ENCODE data around the gene CAPN15.
A peak's percentile ranks its signal among the peaks of the same experiment; 100 is the strongest.

Gene CAPN15

DNA sequence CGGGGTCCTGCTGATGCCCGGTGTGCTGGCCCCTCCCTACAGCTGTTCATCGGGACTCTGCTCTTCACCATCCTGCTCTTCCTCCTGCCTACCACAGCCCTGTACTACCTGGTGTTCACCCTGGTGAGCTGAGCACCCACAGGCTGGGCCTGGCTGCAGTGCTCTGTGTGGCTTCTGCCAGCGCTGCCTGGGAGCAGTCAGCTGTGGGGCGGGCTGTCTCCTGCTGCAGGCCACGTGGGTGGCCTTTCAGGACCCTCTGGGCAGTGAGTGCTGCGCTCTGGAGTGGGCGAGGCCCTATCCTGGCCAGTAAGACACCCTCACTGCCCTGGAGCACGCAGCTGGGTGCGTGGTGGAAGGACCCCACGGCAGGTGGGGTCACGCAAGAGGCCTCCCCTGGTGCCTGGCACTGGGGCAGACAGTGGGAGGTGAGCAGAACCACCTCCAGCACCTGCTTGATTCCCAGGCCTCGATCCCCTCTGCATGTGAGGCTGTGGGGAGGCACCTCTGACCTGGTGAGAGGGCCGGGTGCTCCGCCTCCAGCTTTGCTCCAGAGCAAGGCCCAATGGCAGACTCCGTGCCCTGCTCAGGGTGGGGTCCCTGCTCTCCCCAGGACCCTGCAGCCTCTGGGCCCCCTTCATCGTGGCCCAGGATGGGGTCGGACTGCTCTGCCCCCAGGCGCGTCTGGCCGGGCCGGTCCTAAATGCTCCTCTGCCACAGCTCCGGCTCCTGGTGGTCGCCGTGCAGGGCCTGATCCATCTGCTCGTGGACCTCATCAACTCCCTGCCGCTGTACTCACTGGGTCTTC, 52.8 kb downstream of the CAPN15 start:
- no peak for DNase-seq

DNA sequence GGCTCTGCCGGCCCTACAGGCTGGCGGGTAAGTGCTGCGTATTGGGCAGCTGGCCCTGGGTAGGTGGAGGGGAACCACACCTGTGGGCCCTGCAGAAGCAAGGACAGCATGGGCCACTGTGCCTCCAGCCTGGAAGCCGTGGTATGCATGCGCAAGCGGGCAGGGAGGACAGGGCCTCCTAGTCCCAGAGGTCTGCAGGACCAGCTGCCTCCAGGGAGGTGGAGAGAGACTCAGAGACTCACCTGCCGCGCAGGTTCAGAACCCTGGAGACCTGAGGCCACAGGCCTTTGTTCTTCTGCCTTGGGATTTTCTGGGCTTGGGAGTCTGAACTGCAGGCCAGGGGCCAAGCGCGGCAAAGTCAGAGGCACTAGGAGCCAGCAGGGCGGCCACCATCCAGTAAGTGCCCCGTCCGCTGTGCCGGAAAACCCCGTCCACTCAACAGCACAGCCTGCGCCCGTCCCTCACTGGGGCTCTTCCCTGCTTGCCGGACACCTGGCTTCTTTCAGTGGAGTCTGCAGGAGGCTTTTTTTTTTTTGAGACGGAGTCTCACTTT, 53.5 kb downstream of the CAPN15 start:
- DNase-seq = no peak

DNA sequence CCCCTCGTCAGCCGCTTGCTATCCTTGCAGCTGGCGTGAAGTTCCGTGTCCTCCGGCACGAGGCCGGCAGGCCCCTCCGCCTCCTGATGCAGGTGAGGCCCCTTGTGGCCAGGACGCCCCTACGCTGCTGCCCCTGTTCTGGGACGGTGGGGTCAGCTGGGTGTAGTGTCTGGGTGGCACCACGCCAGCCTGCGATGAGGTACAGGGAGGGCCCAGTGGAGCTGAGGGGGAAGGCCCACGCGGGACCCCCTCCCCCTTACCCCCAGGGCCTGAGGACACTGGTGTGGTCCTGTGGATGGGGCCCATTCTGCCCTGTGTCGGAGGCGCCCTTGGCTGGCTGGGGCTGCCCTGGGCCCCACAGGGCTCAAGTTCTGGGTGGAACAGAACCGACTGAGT, 54.7 kb downstream of the CAPN15 start:
- DNase-seq = no peak

DNA sequence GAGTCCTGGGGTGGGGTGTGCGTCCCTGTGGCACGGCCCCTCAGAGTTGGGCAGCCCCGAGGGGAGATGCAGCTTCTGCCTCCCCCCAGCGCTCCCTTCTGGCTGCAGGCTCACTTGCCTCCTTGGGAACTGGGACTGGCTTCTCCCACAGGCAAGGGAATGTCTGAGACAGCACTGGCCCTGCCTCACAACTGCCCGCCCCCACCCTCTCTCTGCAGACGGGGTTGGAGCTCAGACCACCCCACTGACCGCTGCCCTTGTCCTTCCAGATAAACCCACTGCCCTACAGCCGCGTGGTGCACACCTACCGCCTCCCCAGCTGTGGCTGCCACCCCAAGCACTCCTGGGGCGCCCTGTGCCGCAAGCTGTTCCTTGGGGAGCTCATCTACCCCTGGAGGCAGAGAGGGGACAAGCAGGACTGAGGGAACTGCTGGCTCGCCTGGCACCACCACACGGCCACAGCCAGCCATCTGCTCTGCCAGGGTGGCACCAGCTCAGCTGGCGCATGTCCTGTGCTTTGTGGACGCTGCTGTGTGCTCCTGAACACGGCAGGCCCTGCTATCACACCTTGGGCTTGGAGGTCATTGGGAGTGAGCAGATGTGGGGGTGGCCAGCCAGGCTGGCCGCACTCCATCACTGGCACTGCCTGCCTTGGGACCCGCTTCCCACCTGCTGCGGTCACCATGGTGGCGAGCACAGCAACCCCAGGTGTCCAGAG, 55.3 kb downstream of the CAPN15 start:
- DNase-seq = no peak

DNA sequence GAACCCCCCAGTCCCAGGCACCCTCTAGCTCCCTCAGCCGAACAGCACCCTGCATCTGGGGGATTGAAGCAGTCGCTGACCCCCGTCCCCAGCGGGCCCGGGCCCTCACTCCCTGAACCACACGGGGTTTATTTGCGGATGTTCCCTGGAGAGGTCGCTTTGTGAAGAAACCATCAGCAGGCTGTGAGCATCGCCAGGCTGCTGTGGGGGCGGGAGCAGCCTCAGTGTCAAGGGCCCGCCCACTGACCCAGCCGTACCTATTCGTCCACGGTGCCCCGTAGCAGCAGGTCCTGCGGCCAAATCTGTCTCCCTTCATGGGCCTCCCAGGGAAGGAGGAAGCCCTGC, 55.9 kb downstream of the CAPN15 start:
- no peak for DNase-seq

DNA sequence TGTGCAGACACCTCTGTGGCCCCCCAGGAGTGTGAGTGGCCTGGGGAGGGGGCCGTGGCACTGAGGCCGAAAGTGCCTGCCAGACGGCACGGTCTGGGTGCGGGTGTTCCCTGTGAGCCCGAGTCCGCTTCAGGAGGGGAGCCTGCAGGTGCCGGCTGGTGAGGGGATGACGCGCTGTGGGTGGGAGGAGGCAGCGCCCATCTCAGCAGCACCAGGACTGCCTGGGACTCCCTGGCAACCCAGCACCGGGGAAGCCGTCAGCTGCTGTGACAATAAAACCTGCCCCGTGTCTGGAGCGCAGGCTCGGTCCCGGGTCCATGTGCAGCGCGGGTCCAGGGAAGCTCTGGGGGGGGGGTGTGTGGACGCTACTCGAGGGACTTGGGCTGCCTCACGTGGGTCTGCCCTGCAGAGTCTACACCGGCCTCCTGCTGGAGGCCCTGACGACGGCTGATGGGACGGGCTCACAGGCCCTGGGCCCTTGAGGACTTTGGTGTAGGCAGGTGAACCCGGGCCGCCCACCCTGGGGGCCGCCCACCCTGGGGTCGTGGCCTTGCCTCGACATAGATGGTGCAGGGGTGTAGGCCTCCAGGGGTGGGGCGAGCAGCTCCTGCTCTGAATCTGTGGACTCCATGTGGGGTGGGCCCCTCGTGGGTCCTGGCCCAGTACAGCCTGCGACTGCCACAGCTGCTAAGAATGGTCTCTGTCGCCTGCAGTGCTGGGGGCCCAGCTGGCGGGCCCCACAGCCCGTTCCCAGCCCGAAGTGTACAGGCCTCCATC, 56.5 kb downstream of the CAPN15 start:
- no peak for DNase-seq

DNA sequence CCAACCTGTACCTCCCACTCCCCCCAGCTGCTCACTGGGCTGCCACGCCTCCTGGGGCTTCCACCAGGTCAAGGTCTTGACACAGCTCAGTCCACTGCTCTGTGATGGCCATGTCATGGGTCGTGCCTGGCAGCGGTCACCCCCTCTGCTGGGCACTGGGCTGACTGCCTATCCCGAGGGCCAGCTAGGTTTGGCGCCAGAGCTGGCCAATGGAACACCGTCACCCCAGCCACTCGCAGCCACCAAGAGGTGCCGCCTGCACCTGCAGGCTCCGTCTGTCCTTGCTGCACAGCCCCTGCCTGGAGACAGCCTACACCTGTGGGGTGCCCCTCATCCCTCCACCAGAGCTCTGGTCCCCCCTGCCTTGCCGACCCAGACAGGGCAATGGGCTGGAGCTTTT, 57.8 kb downstream of the CAPN15 start:
- no peak for DNase-seq

DNA sequence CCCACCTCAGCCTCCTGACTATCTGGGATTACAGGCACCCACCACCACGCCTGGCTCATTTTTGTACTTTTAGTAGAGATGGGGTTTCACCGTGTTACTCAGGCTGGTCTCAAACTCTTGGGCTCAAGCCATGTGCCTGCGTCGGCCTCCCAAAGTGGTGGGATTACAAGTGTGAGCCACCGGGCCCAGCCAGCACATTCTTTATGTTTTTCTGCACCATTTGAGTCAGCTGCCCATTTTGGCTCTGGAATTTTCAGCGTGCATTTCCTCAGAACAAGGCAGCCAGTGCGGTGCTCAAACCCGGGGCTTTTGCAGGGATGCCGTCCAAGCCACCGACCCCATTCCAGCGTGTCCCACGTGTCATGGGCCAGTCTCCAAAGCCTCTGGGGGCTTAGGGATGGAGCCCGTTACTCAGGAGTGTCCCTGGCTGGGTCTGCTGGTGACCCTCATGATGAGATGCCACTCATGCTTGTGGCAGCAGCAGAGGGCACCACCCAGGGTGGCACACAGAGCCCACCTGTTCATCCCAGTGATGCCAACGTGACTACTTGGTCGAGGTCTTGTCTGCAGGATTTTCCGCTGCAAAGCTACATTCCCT, 58.6 kb downstream of the CAPN15 start:
- DNase-seq = no peak

DNA sequence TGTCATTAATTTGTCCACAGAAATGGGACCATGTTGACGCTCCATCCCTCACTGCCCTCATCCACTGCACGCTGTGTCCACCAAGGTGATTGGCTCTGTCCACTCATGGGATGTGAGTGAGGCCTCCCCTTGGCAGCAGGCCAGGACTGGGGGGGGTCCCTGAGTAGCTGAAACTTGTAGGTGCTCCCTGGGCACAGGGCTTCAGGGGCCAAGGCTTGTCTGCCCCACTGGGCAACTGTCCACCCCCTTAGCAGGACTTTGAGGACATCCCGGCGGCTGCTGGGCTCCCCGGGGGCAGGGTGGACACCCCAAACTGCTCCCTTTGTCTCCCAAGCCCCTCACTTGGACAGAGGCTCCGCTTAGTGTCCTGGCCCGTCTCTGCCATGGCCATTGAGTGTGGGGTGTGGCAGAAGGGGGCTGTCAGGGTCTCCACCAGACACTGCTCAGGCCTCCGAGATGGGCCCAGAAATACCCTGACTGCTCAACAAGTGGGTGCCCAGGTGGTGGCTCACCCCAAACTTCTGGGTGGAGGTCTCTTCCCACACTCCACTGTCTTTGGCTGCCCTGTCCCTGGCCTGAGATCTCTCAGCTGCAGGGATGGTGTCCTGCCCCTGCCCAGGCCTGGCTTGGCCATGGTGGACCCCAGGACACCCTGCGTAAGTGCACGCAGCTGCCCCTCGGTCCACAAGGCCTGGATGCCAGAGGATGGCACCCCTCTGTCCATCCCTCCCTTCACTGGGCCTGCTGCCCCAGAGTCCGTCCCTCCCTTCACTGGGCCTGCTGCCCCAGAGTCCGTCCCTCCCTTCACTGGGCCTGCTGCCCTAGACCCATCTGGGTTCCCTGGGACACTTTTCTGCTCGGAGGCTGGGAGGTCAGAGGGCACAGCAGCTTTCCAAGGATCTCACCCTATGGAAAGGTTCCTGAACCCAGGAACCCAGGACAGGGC, 59.4 kb downstream of the CAPN15 start:
- no peak for DNase-seq

DNA sequence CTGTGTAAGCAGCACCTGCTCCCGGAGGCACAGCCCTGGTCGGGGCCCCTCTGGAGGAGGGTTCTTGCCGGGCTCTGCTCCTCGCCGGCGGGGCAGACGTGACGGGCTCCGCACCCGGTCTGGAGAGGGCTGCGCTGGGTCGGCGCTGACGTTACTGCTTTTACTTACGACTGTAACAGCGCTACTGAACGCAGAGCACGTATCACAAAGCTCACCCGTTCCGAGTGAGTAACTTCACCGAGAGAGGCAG, 61.1 kb downstream of the CAPN15 start:
- no peak for DNase-seq

DNA sequence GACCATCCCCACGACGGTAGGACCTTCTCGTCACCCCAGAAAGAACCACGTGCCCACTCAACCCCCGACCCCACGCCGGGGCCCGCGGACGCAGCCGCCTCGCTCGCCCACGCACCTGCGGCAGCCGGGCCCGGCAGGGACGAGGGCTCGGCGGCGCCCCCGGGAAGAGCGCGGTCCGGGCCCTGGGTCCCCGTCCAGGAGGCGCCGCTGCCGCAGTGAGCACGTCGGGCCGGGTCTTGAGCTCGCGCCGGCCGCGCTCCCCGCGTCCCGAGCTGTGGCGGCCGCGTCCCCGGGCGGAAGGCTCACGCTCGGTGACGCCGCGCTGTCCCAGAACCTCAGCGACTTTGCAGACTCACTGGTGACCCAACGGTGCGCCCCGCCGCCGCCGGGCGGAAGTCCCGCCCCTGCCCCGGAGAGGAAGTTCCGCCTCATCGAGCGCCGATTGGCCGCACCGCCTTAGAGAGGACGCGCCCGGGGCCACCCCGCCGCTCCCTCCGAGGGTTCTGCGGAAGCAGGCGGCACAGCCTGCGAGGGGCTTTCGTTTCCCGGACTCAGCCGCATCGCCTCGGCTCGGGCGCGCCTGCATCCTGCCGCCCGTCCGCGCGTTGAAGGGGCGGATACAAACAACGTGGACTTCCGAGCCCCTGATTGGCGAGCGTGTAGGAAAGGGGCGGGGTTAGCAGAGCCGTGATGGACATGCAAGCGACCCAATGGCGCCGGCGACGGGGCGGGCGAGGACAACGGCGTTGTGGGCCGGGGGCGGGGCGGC, 61.6 kb downstream of the CAPN15 start:
- peak; percentile 83 for DNase-seq

DNA sequence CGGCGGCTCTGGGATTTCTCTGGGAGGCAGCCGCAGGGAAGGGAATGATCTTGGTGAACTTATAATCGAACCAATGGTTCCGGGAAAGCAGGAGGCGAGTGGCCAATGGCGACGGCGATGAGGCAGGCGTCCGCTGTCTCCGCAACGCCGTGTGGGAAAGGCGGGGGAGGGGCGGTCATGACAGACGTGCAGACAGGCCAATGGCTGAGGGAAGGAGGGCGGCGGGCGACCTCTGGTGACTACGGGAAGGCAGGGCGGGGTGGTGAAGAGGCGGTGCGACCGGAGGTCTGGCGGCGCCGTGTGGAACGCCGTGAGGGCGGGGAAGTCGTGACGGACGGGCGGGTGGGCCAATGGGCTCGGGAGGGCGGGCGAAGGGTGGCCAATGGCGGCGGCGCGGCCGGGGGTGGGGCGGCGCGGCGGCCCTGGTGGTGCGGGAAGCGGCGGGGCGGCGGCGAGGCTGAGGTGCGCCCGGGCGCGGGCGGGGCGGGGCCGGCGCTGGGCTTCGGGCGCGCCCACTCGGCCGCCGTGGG, 62.2 kb downstream of the CAPN15 start, which contains the start of gene RAB40C:
Gene RAB40C, plus strand, starts transcription at position 409 of the 530 bp plus-strand sequence. CDS start 226 bp downstream, outside the sequence.
- peak; percentile 96 for DNase-seq

DNA sequence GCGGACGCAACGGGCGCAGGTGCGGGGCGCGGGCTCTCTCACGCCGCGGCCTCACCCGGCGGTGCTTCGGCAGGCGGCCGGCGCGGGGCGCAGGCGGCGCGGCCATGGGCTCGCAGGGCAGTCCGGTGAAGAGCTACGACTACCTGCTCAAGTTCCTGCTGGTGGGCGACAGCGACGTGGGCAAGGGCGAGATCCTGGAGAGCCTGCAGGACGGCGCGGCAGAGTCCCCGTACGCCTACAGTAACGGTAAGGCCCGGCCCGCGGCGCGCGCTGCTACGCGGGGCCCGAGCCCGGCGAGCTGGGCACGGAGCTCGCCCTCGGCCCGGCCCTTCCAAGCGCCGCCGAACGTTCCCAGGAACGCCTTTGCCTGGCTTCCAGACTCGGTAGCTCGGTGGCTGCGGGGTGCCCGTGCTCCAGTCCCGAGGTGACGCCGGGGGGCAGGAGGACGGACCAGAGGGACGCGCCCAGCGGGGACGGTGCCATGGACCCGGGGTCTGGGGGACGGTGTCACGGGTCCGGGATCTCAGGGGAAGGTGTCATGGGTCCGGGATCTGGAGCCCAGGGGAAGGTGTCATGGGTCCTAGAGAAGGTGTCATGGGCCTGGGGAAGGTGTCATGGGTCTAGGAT, 62.8 kb downstream of the CAPN15 start:
- DNase-seq = no peak

DNA sequence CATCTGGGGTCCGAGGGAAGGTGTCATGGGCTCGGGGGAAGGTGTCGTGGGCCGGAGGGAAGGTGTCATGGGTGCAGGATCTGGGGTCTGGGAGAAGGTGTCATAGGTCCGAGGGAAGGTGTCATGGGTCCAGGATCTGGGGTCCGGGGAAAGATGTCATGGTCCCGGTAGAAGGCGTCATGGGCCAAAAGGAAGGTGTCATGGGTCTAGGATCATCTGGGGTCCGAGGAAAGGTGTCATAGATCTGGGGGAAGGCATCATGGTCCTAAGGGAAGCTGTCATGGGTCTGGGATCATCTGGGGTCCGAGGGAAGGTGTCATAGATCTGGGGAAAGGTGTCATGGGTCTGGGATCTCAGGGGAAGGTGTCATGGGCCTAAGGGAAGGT, 63.3 kb downstream of the CAPN15 start:
- no peak for DNase-seq

DNA sequence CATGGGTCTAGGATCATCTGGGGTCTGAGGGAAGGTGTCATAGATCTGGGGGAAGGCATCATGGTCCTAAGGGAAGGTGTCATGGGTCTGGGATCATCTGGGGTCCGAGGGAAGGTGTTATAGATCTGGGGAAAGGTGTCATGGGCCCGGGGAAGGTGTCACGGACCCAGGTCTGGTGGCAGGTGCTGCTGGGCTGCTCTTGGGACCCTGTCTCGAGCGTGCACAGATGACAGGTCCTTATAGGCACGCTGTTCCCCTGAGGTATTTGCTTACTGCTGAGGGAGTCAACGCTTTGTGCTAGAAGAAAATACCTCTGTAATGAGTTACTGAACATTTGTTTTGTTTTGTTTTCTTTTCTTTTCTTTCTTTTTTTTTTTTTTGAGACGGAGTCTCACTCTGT, 63.7 kb downstream of the CAPN15 start:
- DNase-seq = no peak

DNA sequence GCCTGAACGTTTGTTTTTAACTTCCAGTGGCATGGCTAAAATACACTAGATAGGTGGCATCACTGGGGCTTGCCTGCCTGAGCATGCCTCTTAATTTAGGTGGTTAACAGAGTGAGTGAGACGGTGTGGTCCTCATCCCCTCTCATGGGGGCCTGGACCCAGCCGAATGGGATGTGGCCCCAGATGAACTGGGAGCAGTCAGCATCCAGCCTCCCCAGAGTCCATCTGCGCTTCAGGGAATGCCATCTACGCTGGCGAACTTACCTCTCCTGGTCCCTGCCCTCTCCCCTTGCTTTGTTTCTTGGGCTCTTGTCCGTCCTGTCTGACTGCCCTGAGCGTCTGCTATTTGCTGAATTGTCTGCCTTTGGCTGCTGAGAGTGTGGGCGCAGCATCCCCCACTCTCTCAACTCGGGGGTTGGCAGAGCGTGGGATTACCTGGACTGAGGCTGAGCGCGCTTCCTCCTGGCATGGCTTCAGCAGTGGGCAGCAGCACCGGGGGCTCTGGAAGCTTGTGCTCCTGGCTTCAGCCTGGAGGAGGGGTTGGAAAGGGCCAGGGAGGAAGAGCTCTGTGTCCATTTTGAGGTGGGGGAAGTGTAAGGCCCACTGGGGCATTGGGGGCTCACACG, 64.5 kb downstream of the CAPN15 start:
- no peak for DNase-seq

DNA sequence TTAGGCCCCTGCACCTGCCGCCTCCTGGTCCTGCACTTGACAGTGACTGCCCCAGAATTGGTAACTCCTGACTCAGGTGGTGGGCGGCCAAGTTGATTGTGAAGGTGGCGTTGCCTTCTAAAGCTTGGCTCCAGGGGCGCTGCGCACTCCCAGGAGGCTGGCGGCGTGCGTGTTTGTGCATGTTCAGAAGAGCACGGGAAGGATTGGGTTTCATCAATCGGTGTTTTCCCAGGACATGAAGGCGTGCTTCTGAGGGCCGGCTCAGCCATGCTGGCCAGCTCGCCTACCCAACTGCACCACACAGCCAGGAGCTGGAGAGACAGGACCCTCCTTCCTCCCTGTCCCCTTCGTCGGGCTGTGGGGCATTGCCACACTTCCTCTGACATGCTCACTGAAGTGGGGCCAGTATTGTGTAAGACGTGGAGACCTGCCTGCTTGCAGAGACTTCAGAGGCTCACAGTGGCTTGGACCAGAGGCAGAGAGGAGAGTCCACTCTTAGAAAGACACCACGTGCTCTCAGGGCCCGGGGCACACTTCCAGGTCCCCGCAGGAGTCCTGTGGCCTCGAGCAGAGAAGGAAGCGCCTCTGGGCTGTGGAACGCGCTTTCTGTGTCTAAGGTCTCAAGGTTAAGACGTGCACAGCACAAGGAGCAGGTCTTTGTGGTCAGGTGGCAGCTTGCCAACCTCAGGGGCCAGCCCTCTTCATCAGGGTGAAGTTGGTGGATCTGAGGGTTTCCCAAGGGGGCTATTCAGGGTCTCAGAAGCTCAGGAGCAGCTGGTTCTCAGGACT, 65.2 kb downstream of the CAPN15 start:
- peak; percentile 53 for DNase-seq

DNA sequence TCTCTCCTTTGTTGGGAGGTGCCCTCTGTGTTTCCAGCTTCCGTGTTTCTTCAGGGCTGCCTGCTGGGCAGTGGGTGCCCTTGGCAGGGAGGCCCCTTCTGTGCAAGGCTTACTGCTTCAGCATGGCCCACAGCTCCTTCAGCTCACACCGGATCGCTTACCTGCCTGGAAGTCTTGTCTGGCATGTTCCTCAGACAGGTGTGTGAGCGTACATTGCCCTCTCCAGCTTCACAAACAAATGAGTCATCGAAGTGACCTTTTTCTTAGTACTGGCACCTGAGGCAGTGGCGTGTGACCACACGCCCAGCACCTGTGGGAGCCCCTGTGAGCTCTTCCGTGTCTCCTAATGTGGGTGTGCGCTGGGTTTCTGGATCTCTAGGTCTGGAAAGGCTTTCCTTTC, 65.9 kb downstream of the CAPN15 start:
- peak; percentile 63 for DNase-seq

DNA sequence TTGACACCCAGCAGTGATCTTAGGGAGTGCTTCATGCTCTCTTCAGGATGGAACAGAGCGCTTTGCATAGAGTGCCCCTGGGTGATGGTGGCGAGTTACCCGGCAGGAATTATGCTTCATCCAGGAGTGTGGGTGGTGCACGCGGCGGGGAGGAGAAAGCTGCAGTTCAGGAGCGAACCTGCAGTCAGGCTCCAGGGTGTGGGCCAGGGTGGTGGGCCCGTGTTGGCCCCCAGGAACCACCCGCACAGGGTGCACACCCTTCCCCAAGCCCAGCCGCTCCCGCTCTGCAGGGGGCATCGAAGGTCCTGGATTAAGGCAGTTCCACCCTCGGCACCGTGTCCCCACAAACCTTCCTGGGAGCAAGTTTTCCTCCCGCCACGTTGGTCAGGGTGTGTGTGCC, 66.3 kb downstream of the CAPN15 start:
- no peak for DNase-seq

All from NCI-H187 treated with DMSO at 0.1 percent for 48 hours (cell line).